ENCODE measurements around the gene LAMA3.

- TF ChIP-seq, protein P1, sequence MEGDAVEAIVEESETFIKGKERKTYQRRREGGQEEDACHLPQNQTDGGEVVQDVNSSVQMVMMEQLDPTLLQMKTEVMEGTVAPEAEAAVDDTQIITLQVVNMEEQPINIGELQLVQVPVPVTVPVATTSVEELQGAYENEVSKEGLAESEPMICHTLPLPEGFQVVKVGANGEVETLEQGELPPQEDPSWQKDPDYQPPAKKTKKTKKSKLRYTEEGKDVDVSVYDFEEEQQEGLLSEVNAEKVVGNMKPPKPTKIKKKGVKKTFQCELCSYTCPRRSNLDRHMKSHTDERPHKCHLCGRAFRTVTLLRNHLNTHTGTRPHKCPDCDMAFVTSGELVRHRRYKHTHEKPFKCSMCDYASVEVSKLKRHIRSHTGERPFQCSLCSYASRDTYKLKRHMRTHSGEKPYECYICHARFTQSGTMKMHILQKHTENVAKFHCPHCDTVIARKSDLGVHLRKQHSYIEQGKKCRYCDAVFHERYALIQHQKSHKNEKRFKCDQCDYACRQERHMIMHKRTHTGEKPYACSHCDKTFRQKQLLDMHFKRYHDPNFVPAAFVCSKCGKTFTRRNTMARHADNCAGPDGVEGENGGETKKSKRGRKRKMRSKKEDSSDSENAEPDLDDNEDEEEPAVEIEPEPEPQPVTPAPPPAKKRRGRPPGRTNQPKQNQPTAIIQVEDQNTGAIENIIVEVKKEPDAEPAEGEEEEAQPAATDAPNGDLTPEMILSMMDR (IDR thresholded peaks at IDR 0.05) = no peak
- TF ChIP-seq POLR2A (IDR thresholded peaks at IDR 0.05) = no peak
Measured at GRCh38 chr18:23932385-23933067, 243.3 kb downstream of the LAMA3 start.
